HG02943 (cell line): ENCODE data around the gene KLHL30.
"Not testable (repeated sequence)": the region's sequence is repeated elsewhere in the genome, so short reads cannot be mapped to it uniquely, and the experiment has no call there.

Experiments used
- ATAC-seq: cut with Tn5 transposase; IDR thresholded peaks from one replicate; pipeline ENCODE4 v1.9.1; 2021; ENCODE audit warnings: mild to moderate bottlenecking, low read depth, moderate library complexity; ENCODE audit not compliant: unreplicated experiment

KLHL30 gene

GRCh38 chr2:238171072-238171431, 32.6 kb downstream of the KLHL30 start:
- ATAC-seq, result not testable (repeated sequence)

GRCh38 chr2:238171575-238172187, 33.2 kb downstream of the KLHL30 start:
- no peak for ATAC-seq

- ATAC-seq, result no peak
Observed at GRCh38 chr2:238172439-238172838, 34.0 kb downstream of the KLHL30 start.

- no peak for ATAC-seq
Observed at GRCh38 chr2:238173692-238174091, 35.2 kb downstream of the KLHL30 start.

- no peak for ATAC-seq
Observed at GRCh38 chr2:238174291-238174690, 35.8 kb downstream of the KLHL30 start.

- no peak for ATAC-seq
Observed at GRCh38 chr2:238174701-238175100, 36.2 kb downstream of the KLHL30 start.

GRCh38 chr2:238176613-238177012, 38.1 kb downstream of the KLHL30 start:
- ATAC-seq, result no peak

- no peak for ATAC-seq
Observed at GRCh38 chr2:238180554-238180953, 42.1 kb downstream of the KLHL30 start.

GRCh38 chr2:238182362-238182761, 43.9 kb downstream of the KLHL30 start:
- ATAC-seq, result no peak

GRCh38 chr2:238183821-238184220, 45.4 kb downstream of the KLHL30 start:
- no peak for ATAC-seq

GRCh38 chr2:238187618-238188548, 49.4 kb downstream of the KLHL30 start:
- ATAC-seq, result no peak

- ATAC-seq, result no peak
Observed at GRCh38 chr2:238190445-238190844, 52.0 kb downstream of the KLHL30 start.
